ENCODE results near the gene WDTC1. TPM values are rescaled to one million over a fixed set of nuclear protein-coding genes. Genes with fewer than 3 reads are reported as not detected.

Gene WDTC1
- total RNA-seq, 1 experiment from 2014 or later = 20.9 TPM

DNA sequence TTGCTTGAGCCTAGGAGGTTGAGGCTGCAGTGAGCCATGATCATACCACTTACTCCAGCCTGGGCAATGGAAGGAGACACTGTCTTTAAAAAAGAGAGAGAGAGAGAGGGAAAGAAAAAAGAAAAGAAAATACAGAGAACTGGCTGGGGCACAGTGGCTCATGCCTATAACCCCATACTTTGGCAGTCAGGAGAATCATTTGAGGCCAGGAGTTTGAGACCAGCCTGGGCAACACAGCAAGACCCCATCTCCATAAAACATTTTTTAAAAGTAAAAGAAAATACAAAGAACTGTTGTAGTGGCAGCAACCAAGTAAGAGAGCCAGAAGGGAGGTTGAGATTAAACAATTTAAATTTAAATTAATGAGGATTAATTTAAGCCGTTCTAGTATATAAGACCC lies 39.8 kb downstream of the WDTC1 start:
- no peak for TF ChIP-seq EZH2 (IDR thresholded peaks at IDR 0.05; ENCODE audit: borderline replicate concordance, low read depth, low read length, poor library complexity, severe bottlenecking)
- TF ChIP-seq, protein P1, sequence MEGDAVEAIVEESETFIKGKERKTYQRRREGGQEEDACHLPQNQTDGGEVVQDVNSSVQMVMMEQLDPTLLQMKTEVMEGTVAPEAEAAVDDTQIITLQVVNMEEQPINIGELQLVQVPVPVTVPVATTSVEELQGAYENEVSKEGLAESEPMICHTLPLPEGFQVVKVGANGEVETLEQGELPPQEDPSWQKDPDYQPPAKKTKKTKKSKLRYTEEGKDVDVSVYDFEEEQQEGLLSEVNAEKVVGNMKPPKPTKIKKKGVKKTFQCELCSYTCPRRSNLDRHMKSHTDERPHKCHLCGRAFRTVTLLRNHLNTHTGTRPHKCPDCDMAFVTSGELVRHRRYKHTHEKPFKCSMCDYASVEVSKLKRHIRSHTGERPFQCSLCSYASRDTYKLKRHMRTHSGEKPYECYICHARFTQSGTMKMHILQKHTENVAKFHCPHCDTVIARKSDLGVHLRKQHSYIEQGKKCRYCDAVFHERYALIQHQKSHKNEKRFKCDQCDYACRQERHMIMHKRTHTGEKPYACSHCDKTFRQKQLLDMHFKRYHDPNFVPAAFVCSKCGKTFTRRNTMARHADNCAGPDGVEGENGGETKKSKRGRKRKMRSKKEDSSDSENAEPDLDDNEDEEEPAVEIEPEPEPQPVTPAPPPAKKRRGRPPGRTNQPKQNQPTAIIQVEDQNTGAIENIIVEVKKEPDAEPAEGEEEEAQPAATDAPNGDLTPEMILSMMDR (conservative IDR thresholded peaks at IDR 0.05; ENCODE audit: low read depth, low read length) = no peak
- H3K9me3 ChIP-seq (ENCODE audit: low read depth, low read length, poor library complexity, severe bottlenecking) = no peaks in the 10 kb centered on the region
- no peak for DNase-seq (ENCODE audit: low spot score)
- no peaks in the 10 kb centered on the region for H3K27me3 ChIP-seq (replicated peaks; ENCODE audit: insufficient read depth, low read depth, low read length, poor library complexity)
- H3K36me3 ChIP-seq (ENCODE audit: insufficient read depth, low read length, poor library complexity, severe bottlenecking) = no peaks in the 10 kb centered on the region
- H3K4me3 ChIP-seq (ENCODE audit: low read depth, low read length, poor library complexity, severe bottlenecking) = no peak overlapping the region
- H3K4me1 ChIP-seq (ENCODE audit: insufficient read depth, low read length, poor library complexity, severe bottlenecking) = no peaks in the 10 kb centered on the region
- no TSS peak for BruUV-seq (replicated peaks)
- CTCF ChIA-PET = interaction anchor here (0.7 kb wide), 1 partner anchor 77 kb away, joined by 3 read pairs; no protein-coding TSS in a partner anchor
- no peak overlapping the region for H3K27ac ChIP-seq (ENCODE audit: low read depth, low read length, poor library complexity, severe bottlenecking)
- POLR2A ChIA-PET (ENCODE audit: low non-redundant PET) = no interaction called here
- intact Hi-C loops (cut with micrococcal nuclease; ENCODE audit: unreplicated experiment) = no loop called here

DNA sequence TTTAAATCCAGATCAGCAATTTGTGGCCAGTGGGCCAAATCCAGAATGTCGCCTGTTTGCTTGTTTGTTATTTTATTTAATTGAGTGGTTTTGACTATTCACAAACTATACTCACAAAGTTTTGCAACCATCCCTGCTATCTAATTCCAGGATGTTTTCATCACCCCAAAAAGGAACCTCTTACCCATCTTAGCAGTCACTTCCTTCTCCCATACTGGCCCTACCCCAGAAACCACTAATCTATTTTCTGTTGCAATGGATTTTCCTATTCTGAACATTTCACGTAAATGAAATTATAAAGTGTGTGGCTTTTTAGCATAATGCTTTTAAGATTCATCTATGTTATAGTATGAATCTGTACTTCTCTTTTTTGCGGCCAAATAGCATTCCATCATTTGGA lies 41.3 kb downstream of the WDTC1 start:
- Histone ChIP-seq H3K4me1 (ENCODE audit: insufficient read depth, low read length, poor library complexity, severe bottlenecking) (no peaks in the 10 kb centered on the region), H3K9me3 (ENCODE audit: low read depth, low read length, poor library complexity, severe bottlenecking) (no peaks in the 10 kb centered on the region), H3K4me3 (ENCODE audit: low read depth, low read length, poor library complexity, severe bottlenecking) (no peak overlapping the region), H3K36me3 (ENCODE audit: insufficient read depth, low read length, poor library complexity, severe bottlenecking) (no peaks in the 10 kb centered on the region), H3K27ac (ENCODE audit: low read depth, low read length, poor library complexity, severe bottlenecking) (no peak overlapping the region), H3K27me3 (replicated peaks; ENCODE audit: insufficient read depth, low read depth, low read length, poor library complexity) (no peaks in the 10 kb centered on the region)
- DNase-seq (ENCODE audit: low spot score) = no peak
- CTCF ChIA-PET = no interaction called here
- intact Hi-C loops (cut with micrococcal nuclease; ENCODE audit: unreplicated experiment) = no loop called here
- TF ChIP-seq EZH2 (IDR thresholded peaks at IDR 0.05; ENCODE audit: borderline replicate concordance, low read depth, low read length, poor library complexity, severe bottlenecking) = no peak
- TF ChIP-seq, protein P1 (conservative IDR thresholded peaks at IDR 0.05; ENCODE audit: low read depth, low read length) = no peak
- BruUV-seq (replicated peaks) = no TSS peak
- POLR2A ChIA-PET (ENCODE audit: low non-redundant PET) = no interaction called here

DNA sequence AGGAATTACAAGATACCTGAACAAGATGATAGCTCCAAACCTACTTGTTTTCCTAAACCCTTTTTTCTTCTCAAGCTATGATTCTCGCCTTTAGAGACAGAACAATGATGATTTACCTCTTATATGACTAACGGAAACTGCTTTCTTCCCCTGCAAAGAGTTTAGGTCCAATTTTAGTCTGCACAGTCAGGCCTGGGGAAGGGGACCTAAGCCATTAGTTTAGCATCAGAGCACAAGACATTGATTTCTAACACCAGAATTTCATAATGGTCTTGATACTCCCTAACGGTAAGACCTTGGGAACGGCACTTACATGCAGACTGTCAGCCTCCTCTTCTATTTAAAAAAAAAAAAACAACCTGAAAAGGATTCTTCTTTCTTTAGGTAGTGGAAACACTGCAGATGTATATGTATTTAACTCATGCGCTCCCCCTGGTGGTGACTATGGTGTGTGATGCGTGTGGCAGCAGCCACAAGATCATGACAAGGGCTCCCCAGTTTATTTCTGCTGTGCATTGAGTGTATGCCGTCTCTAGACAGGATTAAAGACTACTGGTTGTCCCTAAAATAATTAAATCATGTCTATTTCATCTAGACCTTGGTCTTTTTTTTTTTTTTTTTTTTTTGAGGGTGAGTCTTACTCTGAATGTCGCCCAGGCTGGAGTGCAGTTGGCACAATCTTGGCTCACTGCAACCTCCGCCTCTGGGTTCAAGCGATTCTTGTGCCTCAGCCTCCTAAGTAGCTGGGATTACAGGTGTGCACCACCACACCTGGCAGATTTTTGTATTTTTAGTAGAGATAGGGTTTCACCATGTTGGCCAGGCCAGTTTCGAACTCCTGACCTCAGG lies 50.2 kb downstream of the WDTC1 start:
- no peak overlapping the region for H3K27ac ChIP-seq (ENCODE audit: low read depth, low read length, poor library complexity, severe bottlenecking)
- TF ChIP-seq, protein P1 (conservative IDR thresholded peaks at IDR 0.05; ENCODE audit: low read depth, low read length) = peak; percentile 88
- TF ChIP-seq EZH2 (IDR thresholded peaks at IDR 0.05; ENCODE audit: borderline replicate concordance, low read depth, low read length, poor library complexity, severe bottlenecking) = no peak
- DNase-seq (ENCODE audit: low spot score) = peak; percentile 83
- ChIA-PET CTCF (interaction anchor here (1.3 kb wide), 1 partner anchor 240 kb away, joined by 8 read pairs; no protein-coding TSS in a partner anchor), POLR2A (ENCODE audit: low non-redundant PET) (interaction anchor here (0.6 kb wide), 1 partner anchor 87 kb away, joined by 3 read pairs; no protein-coding TSS in a partner anchor)
- no peaks in the 10 kb centered on the region for H3K4me1 ChIP-seq (ENCODE audit: insufficient read depth, low read length, poor library complexity, severe bottlenecking)
- H3K36me3 ChIP-seq (ENCODE audit: insufficient read depth, low read length, poor library complexity, severe bottlenecking) = no peaks in the 10 kb centered on the region
- no peaks in the 10 kb centered on the region for H3K9me3 ChIP-seq (ENCODE audit: low read depth, low read length, poor library complexity, severe bottlenecking)
- intact Hi-C loops (cut with micrococcal nuclease; ENCODE audit: unreplicated experiment) = loop anchor here (1.0 to 5.0 kb wide), 4 partner anchors 86 to 287 kb away; no protein-coding TSS in a partner anchor
- no peak overlapping the region for H3K4me3 ChIP-seq (ENCODE audit: low read depth, low read length, poor library complexity, severe bottlenecking)
- no peaks in the 10 kb centered on the region for H3K27me3 ChIP-seq (replicated peaks; ENCODE audit: insufficient read depth, low read depth, low read length, poor library complexity)
- no TSS peak for BruUV-seq (replicated peaks)

Measured in A673 (cell line).